HG02571 (cell line): ENCODE results near the gene RRP1.
A peak's percentile ranks its signal among the peaks of the same experiment; 100 is the strongest.

Source experiments
- ATAC-seq: cut with Tn5 transposase; IDR thresholded peaks from one replicate; pipeline ENCODE4 v1.9.1; 2021; ENCODE audit warnings: mild to moderate bottlenecking, moderate library complexity; ENCODE audit not compliant: unreplicated experiment

RRP1 gene

GRCh38 chr21:43775190-43775589, 14.2 kb upstream of the RRP1 start:
- ATAC-seq = no peak

- ATAC-seq = peak; percentile 51
These were observed 13.5 kb upstream of the RRP1 start, which contains the start of gene CSTB for GRCh38 chr21:43775795-43776430. Gene CSTB (minus strand): TSS chr21:43776308. CDS start chr21:43776269, 39 bp downstream.

- ATAC-seq = no peak
These were observed 11.4 kb upstream of the RRP1 start for GRCh38 chr21:43777953-43778352.

- ATAC-seq = no peak
These were observed 10.7 kb upstream of the RRP1 start for GRCh38 chr21:43778469-43779335.

- ATAC-seq = no peak
These were observed 9.7 kb upstream of the RRP1 start for GRCh38 chr21:43779660-43780059.

- ATAC-seq = no peak
These were observed 7.5 kb upstream of the RRP1 start for GRCh38 chr21:43781846-43782245.

GRCh38 chr21:43782431-43783097, 6.8 kb upstream of the RRP1 start:
- ATAC-seq = no peak

GRCh38 chr21:43783098-43783700, 6.2 kb upstream of the RRP1 start:
- ATAC-seq = no peak

GRCh38 chr21:43785134-43785533, 4.2 kb upstream of the RRP1 start:
- ATAC-seq = no peak

- no peak for ATAC-seq
These were observed 3.0 kb upstream of the RRP1 start for GRCh38 chr21:43786300-43786806.

- ATAC-seq = no peak
These were observed 2.5 kb upstream of the RRP1 start for GRCh38 chr21:43786807-43787440.

- ATAC-seq = no peak
These were observed 690 bp downstream of the RRP1 start for GRCh38 chr21:43790010-43790524.

GRCh38 chr21:43792406-43792805, 3.0 kb downstream of the RRP1 start:
- ATAC-seq = no peak

GRCh38 chr21:43793243-43793642, 3.9 kb downstream of the RRP1 start:
- ATAC-seq = no peak

- no peak for ATAC-seq
These were observed 4.9 kb downstream of the RRP1 start for GRCh38 chr21:43794311-43794710.

- no peak for ATAC-seq
These were observed 5.5 kb downstream of the RRP1 start for GRCh38 chr21:43794857-43795256.

GRCh38 chr21:43797415-43797814, 8.0 kb downstream of the RRP1 start:
- ATAC-seq = no peak

- ATAC-seq = no peak
These were observed 8.7 kb downstream of the RRP1 start for GRCh38 chr21:43797925-43798715.

GRCh38 chr21:43799301-43799840, 10.0 kb downstream of the RRP1 start:
- no peak for ATAC-seq
